Neural cell (in vitro differentiated cells): ENCODE data around the gene POU2F3. TPM values are rescaled to one million over a fixed set of nuclear protein-coding genes. Genes with fewer than 3 reads are reported as not detected.

Source experiments
- H2AFZ ChIP-seq: fragments of 200-600, 300-800 bp; sonication (generic), shearing (Covaris generic); 2 replicates; pipeline ENCODE4 v1.6.0; 2014; ENCODE audit warnings: low read depth, mild to moderate bottlenecking, antibody characterized with exemption, low read length, moderate library complexity
- H3F3A ChIP-seq: fragments of 200-600 bp; shearing (Covaris generic); 2 replicates; pipeline ENCODE4 v1.6.1; 2016; ENCODE audit warnings: mild to moderate bottlenecking, moderate library complexity, mixed read lengths, antibody characterized with exemption, low read length; ENCODE audit not compliant: insufficient read depth, poor library complexity, severe bottlenecking
- H3K27ac ChIP-seq: fragments of 200-600, 300-800 bp; sonication (generic), shearing (Covaris generic); 2 replicates; pipeline ENCODE4 v1.5.1; 2014; ENCODE audit warnings: mild to moderate bottlenecking, low read length, moderate library complexity
- H3K27me3 ChIP-seq: fragments of 300-800, 200-600 bp; sonication (generic), shearing (Covaris generic); 2 replicates; pipeline ENCODE4 v1.6.0; 2014; ENCODE audit warnings: mild to moderate bottlenecking, low read depth, low read length, moderate library complexity; ENCODE audit not compliant: insufficient read depth
- H3K36me3 ChIP-seq: fragments of 300-800, 200-600 bp; sonication (generic), shearing (Covaris generic); 2 replicates; pipeline ENCODE4 v1.5.1; 2014; ENCODE audit warnings: mild to moderate bottlenecking, antibody characterized with exemption, low read length, moderate library complexity; ENCODE audit not compliant: insufficient read depth
- H3K4me2 ChIP-seq: fragments of 300-800, 200-600 bp; sonication (generic), shearing (Covaris generic); 2 replicates; pipeline ENCODE4 v1.6.0; 2014; ENCODE audit warnings: mild to moderate bottlenecking, low read length
- H3K4me3 ChIP-seq: fragments of 300-800, 200-600 bp; sonication (generic), shearing (Covaris generic); 2 replicates; pipeline ENCODE4 v1.5.1; 2014; ENCODE audit warnings: mild to moderate bottlenecking, low read length, moderate library complexity
- H3K79me2 ChIP-seq: fragments of 200-600 bp; shearing (Covaris generic); replicated peaks from 2 replicates; pipeline ENCODE4 v1.6.0; 2014; ENCODE audit warnings: mild to moderate bottlenecking, low read length, moderate library complexity; ENCODE audit not compliant: insufficient read depth
- H3K9ac ChIP-seq: fragments of 300-800, 200-600 bp; sonication (generic), shearing (Covaris generic); 2 replicates; pipeline ENCODE4 v1.6.1; 2016; ENCODE audit warnings: mild to moderate bottlenecking, low read length, mixed read lengths
- H3K9me2 ChIP-seq: fragments of 200-600 bp; shearing (Covaris generic); 2 replicates; pipeline ENCODE4 v1.6.1; 2016; ENCODE audit warnings: mild to moderate bottlenecking, low read length, mixed read lengths; ENCODE audit not compliant: insufficient read depth
- H3K9me3 ChIP-seq: fragments of 200-600, 300-800 bp; sonication (generic), shearing (Covaris generic); 2 replicates; pipeline ENCODE4 v1.6.1; 2016; ENCODE audit warnings: mild to moderate bottlenecking, mixed run types, low read length, moderate library complexity, mixed read lengths
- H4K20me1 ChIP-seq: fragments of 200-600 bp; shearing (Covaris generic); 2 replicates; pipeline ENCODE4 v1.6.1; 2016; ENCODE audit warnings: mild to moderate bottlenecking, mixed run types; ENCODE audit not compliant: insufficient read depth
- EP300 ChIP-seq: fragments of 450-650 bp; conservative IDR thresholded peaks from 2 replicates; pipeline ENCODE4 v1.6.1; 2014; ENCODE audit warnings: antibody characterized with exemption, mild to moderate bottlenecking, moderate library complexity; ENCODE audit not compliant: poor library complexity, severe bottlenecking
- EZH2 ChIP-seq: fragments of 200-600, 300-800 bp; shearing (Covaris generic), sonication (generic); IDR thresholded peaks from 2 replicates; pipeline ENCODE4 v1.6.1; 2014; ENCODE audit warnings: antibody characterized with exemption, low read length, borderline replicate concordance, mild to moderate bottlenecking; ENCODE audit not compliant: insufficient read depth, poor library complexity, severe bottlenecking
- MXI1 ChIP-seq: fragments of 450-650 bp; conservative IDR thresholded peaks from 2 replicates; pipeline ENCODE4 v1.6.1; 2014; ENCODE audit warnings: antibody characterized with exemption, mild to moderate bottlenecking; ENCODE audit not compliant: poor library complexity, severe bottlenecking
- POLR2AphosphoS5 ChIP-seq: IDR thresholded peaks from 2 replicates; pipeline ENCODE4 v1.6.1; 2012
- RAD21 ChIP-seq: fragments of 450-650 bp; conservative IDR thresholded peaks from 2 replicates; pipeline ENCODE4 v1.6.1; 2014; ENCODE audit warnings: antibody characterized with exemption, mild to moderate bottlenecking, moderate library complexity
- SMC3 ChIP-seq: fragments of 450-650 bp; conservative IDR thresholded peaks from 2 replicates; pipeline ENCODE4 v1.6.1; 2014; ENCODE audit warnings: antibody characterized with exemption, mild to moderate bottlenecking, moderate library complexity; ENCODE audit not compliant: poor library complexity
- TAF1 ChIP-seq: IDR thresholded peaks from 2 replicates; pipeline ENCODE4 v1.6.1; 2012; ENCODE audit warnings: low read depth
- polyA minus RNA-seq: library from RNA; depleted of rRNA, polyadenylated mRNA; stranded (reverse); fragments of >200 nt; gene quantifications from 2 replicates; pipeline ENCODE4 v1.2.3, GENCODE V29; 2014
- polyA plus RNA-seq: library from polyadenylated mRNA; depleted of rRNA; stranded (reverse); fragments of >200 nt; gene quantifications from 2 replicates; pipeline ENCODE4 v1.2.3, GENCODE V29; 2014
- TF ChIP-seq, protein P1 (sequence below): IDR thresholded peaks from 2 replicates; pipeline ENCODE4 v1.6.1; 2012; ENCODE audit warnings: borderline replicate concordance
- TF ChIP-seq, protein P2 (sequence below): fragments of 450-650 bp; IDR thresholded peaks from 2 replicates; pipeline ENCODE4 v1.5.1; 2014; ENCODE audit warnings: antibody characterized with exemption, mild to moderate bottlenecking, moderate library complexity; ENCODE audit not compliant: poor library complexity, severe bottlenecking

POU2F3 gene
- not detected in 2 replicates for polyA plus RNA-seq
- polyA minus RNA-seq = not detected in 2 replicates

DNA sequence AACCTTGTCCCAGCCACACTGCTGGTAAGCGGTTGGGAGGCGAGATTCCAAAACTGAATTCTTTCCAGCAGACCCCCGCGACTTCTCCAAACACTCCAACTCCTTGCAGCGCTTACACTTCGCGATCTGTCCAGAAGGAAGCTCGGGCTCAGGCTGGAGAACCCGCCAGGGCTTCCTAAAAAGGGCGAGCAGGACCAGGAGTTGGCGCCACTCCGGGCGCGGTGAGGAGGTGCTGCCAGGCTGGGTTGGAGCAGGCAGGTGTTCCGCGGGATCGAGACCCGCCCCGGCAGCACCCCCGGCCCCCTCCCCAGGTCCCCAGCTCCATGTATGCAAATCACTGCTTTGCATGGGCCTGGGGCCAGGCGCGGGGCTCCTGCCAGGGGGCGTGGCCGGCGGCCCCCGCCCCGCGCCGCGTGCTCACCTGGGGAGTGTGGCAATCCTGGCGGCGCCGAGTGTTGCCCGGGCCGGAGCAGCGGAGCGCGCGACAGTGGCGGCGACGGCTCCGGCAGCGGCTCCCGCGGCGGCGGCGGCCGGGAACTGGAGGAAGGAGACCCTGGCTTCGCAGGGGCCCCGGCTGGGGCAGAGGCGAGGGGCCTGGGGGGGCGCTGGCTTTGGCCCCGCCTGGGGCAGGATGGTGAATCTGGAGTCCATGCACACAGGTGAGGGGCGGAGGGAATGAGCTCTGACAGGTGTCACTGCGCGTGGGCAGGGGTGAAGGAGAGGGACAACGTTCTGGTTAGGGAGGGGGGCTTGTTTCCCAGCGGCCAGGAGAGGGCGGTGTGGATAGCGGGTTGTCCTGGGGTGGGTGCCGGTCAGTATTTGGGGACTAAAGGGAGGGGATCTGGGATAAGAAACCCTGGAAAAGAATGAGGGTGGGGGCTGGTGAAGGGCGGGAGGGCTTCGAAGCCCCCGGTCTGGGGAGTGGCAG is at the start of gene POU2F3:
Gene POU2F3, plus strand, starts transcription at position 428 of the 928 bp plus-strand sequence. Its CDS starts 204 bp downstream, at position 632.
- H4K20me1 ChIP-seq = no peaks in the 10 kb centered on the region
- H3F3A ChIP-seq = no peaks in the 10 kb centered on the region
- H3K27me3 ChIP-seq = peaks cover 32% of the 10 kb centered on the region
- no peaks in the 10 kb centered on the region for H3K79me2 ChIP-seq
- H3K27ac ChIP-seq = no peak within 1 kb of the TSS
- peak within 1 kb of the TSS; percentile 29 for H3K9ac ChIP-seq
- H3K36me3 ChIP-seq = no peaks in the 10 kb centered on the region
- no peak within 1 kb of the TSS for H3K4me2 ChIP-seq
- no peak for TF ChIP-seq POLR2AphosphoS5
- TF ChIP-seq MXI1 = no peak
- TF ChIP-seq, protein P1, sequence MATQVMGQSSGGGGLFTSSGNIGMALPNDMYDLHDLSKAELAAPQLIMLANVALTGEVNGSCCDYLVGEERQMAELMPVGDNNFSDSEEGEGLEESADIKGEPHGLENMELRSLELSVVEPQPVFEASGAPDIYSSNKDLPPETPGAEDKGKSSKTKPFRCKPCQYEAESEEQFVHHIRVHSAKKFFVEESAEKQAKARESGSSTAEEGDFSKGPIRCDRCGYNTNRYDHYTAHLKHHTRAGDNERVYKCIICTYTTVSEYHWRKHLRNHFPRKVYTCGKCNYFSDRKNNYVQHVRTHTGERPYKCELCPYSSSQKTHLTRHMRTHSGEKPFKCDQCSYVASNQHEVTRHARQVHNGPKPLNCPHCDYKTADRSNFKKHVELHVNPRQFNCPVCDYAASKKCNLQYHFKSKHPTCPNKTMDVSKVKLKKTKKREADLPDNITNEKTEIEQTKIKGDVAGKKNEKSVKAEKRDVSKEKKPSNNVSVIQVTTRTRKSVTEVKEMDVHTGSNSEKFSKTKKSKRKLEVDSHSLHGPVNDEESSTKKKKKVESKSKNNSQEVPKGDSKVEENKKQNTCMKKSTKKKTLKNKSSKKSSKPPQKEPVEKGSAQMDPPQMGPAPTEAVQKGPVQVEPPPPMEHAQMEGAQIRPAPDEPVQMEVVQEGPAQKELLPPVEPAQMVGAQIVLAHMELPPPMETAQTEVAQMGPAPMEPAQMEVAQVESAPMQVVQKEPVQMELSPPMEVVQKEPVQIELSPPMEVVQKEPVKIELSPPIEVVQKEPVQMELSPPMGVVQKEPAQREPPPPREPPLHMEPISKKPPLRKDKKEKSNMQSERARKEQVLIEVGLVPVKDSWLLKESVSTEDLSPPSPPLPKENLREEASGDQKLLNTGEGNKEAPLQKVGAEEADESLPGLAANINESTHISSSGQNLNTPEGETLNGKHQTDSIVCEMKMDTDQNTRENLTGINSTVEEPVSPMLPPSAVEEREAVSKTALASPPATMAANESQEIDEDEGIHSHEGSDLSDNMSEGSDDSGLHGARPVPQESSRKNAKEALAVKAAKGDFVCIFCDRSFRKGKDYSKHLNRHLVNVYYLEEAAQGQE = no peak
- no peak for TF ChIP-seq EP300
- TF ChIP-seq EZH2 = no peak
- TF ChIP-seq SMC3 = no peak
- TF ChIP-seq TAF1 = no peak
- TF ChIP-seq, protein P2, sequence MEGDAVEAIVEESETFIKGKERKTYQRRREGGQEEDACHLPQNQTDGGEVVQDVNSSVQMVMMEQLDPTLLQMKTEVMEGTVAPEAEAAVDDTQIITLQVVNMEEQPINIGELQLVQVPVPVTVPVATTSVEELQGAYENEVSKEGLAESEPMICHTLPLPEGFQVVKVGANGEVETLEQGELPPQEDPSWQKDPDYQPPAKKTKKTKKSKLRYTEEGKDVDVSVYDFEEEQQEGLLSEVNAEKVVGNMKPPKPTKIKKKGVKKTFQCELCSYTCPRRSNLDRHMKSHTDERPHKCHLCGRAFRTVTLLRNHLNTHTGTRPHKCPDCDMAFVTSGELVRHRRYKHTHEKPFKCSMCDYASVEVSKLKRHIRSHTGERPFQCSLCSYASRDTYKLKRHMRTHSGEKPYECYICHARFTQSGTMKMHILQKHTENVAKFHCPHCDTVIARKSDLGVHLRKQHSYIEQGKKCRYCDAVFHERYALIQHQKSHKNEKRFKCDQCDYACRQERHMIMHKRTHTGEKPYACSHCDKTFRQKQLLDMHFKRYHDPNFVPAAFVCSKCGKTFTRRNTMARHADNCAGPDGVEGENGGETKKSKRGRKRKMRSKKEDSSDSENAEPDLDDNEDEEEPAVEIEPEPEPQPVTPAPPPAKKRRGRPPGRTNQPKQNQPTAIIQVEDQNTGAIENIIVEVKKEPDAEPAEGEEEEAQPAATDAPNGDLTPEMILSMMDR = peak; percentile 17
- TF ChIP-seq RAD21 = no peak
- H3K4me3 ChIP-seq = peak within 1 kb of the TSS; percentile 59
- no peaks in the 10 kb centered on the region for H3K9me3 ChIP-seq
- no peak within 1 kb of the TSS for H2AFZ ChIP-seq
- no peaks in the 10 kb centered on the region for H3K9me2 ChIP-seq

DNA sequence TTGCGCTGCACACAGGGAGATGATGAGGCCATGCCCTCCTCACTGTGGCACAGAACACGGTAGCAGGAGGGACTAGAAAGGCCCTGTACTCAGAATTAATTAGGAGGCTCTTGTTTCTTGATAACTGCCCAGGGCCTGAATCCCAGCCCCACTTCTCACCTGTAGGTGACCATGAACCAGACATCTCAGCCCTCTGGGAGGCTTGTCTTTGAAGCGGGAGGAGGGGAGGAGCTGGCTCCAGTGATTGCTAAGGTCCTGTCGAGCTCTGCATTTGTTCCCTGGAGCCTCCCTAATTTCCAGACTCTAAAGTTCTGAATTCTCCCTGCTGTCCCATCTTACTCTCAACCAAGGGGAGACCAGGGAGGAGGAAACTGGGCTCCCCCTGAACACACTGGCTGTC is 48.9 kb upstream of the POU2F3 start:
- no peak overlapping the region for H3K27ac ChIP-seq
- no peaks in the 10 kb centered on the region for H3K36me3 ChIP-seq
- no peaks in the 10 kb centered on the region for H3K79me2 ChIP-seq
- H2AFZ ChIP-seq = no peak overlapping the region
- TF ChIP-seq SMC3 = no peak
- TF ChIP-seq EZH2 = no peak
- TF ChIP-seq EP300 = no peak
- no peak for TF ChIP-seq MXI1
- no peak for TF ChIP-seq TAF1
- H3K4me3 ChIP-seq = no peak overlapping the region
- H3K9me3 ChIP-seq = no peaks in the 10 kb centered on the region
- no peaks in the 10 kb centered on the region for H4K20me1 ChIP-seq
- H3K9me2 ChIP-seq = no peaks in the 10 kb centered on the region
- H3K27me3 ChIP-seq = no peaks in the 10 kb centered on the region
- H3K4me2 ChIP-seq = no peak overlapping the region
- no peaks in the 10 kb centered on the region for H3F3A ChIP-seq
- H3K9ac ChIP-seq = no peak overlapping the region
